Measurements from ENCODE around the gene SHC4. TPM values are rescaled to one million over a fixed set of nuclear protein-coding genes. Genes with fewer than 3 reads are reported as not detected.

SHC4 gene
- total and polyA plus RNA-seq, 2 of the 8 experiments (the other 6 are each of a cell fraction or from before 2014, with no cell fraction given): 0.15 to 0.30 TPM

DNA sequence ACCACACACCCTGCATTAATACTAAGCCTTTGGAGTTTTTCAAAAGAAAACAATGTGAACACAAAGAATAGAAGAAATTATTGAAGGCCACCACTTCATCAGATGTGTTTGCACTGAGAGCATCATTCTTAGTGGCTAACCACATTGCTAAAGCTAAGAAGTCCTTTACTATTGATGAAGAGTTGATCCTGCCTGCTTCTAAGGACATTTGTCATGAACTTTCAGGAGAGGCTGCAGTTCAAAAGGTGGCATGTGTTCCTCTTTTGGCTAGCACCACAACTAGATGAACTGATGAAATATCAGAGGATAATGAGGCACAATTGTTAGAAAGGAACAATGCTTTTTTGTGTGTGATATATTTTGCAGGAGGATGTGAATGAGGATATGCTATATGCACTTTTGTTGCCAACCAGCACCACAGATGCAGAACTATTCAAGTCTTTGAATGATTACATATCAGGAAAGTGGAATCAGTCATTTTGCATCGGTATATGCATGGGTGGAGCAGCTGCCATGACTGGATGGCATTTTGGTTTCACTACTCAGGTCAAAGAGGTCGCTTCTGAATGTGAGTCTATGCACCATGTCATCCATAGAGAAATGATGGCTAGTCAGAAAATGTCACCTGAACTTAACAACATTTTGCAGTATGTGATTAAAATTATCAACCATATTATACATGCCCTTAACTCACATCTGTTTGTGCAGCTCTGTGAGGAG is 88.3 kb downstream of the SHC4 start:
- Histone ChIP-seq H3K4me1 (replicated peaks in 1 of 4; ENCODE audit: control insufficient read depth in 3 of 4, insufficient read depth in 4 of 4, low read length in 3 of 4) (0 out of 7 replicates have a peak, but pooled peaks cover 0 to 4% (median 0%) of the 10 kb centered on the region in 4 experiments), H2BK12ac (ENCODE audit: low read depth, low read length) (no peak overlapping the region), H2BK5ac (ENCODE audit: low read depth, low read length) (no peak overlapping the region), H2BK15ac (ENCODE audit: low read length) (no peak overlapping the region), H3K27me3 (replicated peaks in 1 of 4; ENCODE audit: control insufficient read depth in 3 of 4, extremely low read depth in 1 of 4, insufficient read depth in 3 of 4, low read length in 3 of 4) (no peaks in the 10 kb centered on the region), H3K4ac (replicated peaks; ENCODE audit: insufficient read length, low read depth, low read length) (no peak overlapping the region), H4K5ac (ENCODE audit: insufficient read length, low read depth, low read length) (no peak overlapping the region), H3K56ac (replicated peaks; ENCODE audit: insufficient read length, low read depth, low read length) (no peak overlapping the region), H3K23me2 (ENCODE audit: low read depth, low read length) (no peaks in the 10 kb centered on the region), H4K8ac (ENCODE audit: extremely low read depth, insufficient read depth, low read length) (no peak overlapping the region), H3K9ac (replicated peaks in 1 of 4; ENCODE audit: extremely low read depth in 1 of 4, low read depth in 3 of 4, low read length in 3 of 4) (no peak overlapping the region), H3K4me3 (ENCODE audit: extremely low read depth in 1 of 4, insufficient read depth in 2 of 4, low read depth in 3 of 4, low read length in 4 of 4) (no peak overlapping the region), H4K91ac (replicated peaks; ENCODE audit: insufficient read length, low read length) (no peak overlapping the region), H3K23ac (ENCODE audit: insufficient read length) (no peak overlapping the region), H2AFZ (ENCODE audit: low read length) (no peak overlapping the region), H2BK20ac (ENCODE audit: low read length) (no peak overlapping the region), H3K79me1 (ENCODE audit: low read depth, low read length) (no peaks in the 10 kb centered on the region), H3K9me3 (ENCODE audit: insufficient read depth in 2 of 2, low read depth in 1 of 2, low read length in 1 of 2) (no peaks in the 10 kb centered on the region), H3K14ac (ENCODE audit: insufficient read length) (no peak overlapping the region), H3K79me2 (ENCODE audit: control insufficient read depth in 1 of 2, insufficient read depth in 2 of 2, low read length in 2 of 2) (peaks cover 0 to 23% of the 10 kb centered on the region in 2 experiments; a peak in 3 of 4 replicates), H4K20me1 (replicated peaks in 1 of 2; ENCODE audit: control insufficient read depth in 1 of 2, insufficient read depth in 2 of 2, low read length in 2 of 2) (no peaks in the 10 kb centered on the region), H3K18ac (ENCODE audit: extremely low read depth, low read length) (no peak overlapping the region), H3K36me3 (ENCODE audit: control insufficient read depth in 2 of 4, insufficient read depth in 4 of 4, low read length in 3 of 4) (no peaks in the 10 kb centered on the region; a peak in 1 of 8 replicates), H2AK5ac (ENCODE audit: low read depth, low read length) (no peak overlapping the region), H3K27ac (ENCODE audit: low read depth, low read length) (no peak overlapping the region), H2BK120ac (replicated peaks; ENCODE audit: low read depth, low read length) (no peak overlapping the region), H3K4me2 (ENCODE audit: insufficient read depth in 1 of 2, low read depth in 2 of 2, low read length in 2 of 2) (no peak overlapping the region)
- POLR2A ChIA-PET (ENCODE audit: partially characterized antibody): no interaction called here
- FAIRE-seq: no peak
- CTCF ChIA-PET (ENCODE audit: partially characterized antibody): interaction anchor here (0.9 to 2.3 kb wide), 3 partner anchors 14 to 100 kb away, joined by 3 to 10 read pairs (median 7); no protein-coding TSS in a partner anchor
- no peak for DNase-seq (ENCODE audit: low read depth in 1 of 2, low spot score in 2 of 2)
- WGBS, 2 experiments (ENCODE audit: extremely low coverage in 1 of 2, insufficient coverage in 1 of 2, insufficient read length in 1 of 2, insufficient replicate concordance in 2 of 2, low coverage in 1 of 2, low lambda C conversion rate in 2 of 2, missing lambda C conversion rate in 1 of 2): 91% methylated on average over 2 of the region's 2 CpGs; no CpG with 5 or more reads in 1 of the 2 experiments
- TF ChIP-seq BRCA1 (IDR thresholded peaks at IDR 0.05; ENCODE audit: low read depth, low read length) (no peak), RNF2 (IDR thresholded peaks at IDR 0.05; ENCODE audit: borderline replicate concordance, low read depth, low read length, missing control alignments, poor library complexity, severe bottlenecking) (no peak), FOSL1 (IDR thresholded peaks at IDR 0.05; ENCODE audit: insufficient read depth, low read depth, low read length) (no peak), YY1 (IDR thresholded peaks at IDR 0.05; ENCODE audit: low read depth, low read length) (no peak), NRF1 (IDR thresholded peaks at IDR 0.05; ENCODE audit: low read depth, low read length) (no peak), CHD1 (IDR thresholded peaks at IDR 0.05; ENCODE audit: low read depth, low read length) (no peak), SUZ12 (IDR thresholded peaks at IDR 0.05; ENCODE audit: low read length) (no peak), ASH2L (IDR thresholded peaks at IDR 0.05; ENCODE audit: low read length) (no peak), CBX5 (IDR thresholded peaks at IDR 0.05; ENCODE audit: low read depth, low read length) (no peak)
- TF ChIP-seq, protein P1, sequence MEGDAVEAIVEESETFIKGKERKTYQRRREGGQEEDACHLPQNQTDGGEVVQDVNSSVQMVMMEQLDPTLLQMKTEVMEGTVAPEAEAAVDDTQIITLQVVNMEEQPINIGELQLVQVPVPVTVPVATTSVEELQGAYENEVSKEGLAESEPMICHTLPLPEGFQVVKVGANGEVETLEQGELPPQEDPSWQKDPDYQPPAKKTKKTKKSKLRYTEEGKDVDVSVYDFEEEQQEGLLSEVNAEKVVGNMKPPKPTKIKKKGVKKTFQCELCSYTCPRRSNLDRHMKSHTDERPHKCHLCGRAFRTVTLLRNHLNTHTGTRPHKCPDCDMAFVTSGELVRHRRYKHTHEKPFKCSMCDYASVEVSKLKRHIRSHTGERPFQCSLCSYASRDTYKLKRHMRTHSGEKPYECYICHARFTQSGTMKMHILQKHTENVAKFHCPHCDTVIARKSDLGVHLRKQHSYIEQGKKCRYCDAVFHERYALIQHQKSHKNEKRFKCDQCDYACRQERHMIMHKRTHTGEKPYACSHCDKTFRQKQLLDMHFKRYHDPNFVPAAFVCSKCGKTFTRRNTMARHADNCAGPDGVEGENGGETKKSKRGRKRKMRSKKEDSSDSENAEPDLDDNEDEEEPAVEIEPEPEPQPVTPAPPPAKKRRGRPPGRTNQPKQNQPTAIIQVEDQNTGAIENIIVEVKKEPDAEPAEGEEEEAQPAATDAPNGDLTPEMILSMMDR (IDR thresholded peaks at IDR 0.05; ENCODE audit: control extremely low read depth in 1 of 3, insufficient read depth in 1 of 3, low read depth in 1 of 3, low read length in 3 of 3): no peak
